Gastrocnemius medialis (tissue), 4 donors: ENCODE data around the gene CD22. TPM values are rescaled to one million over a fixed set of nuclear protein-coding genes. Genes with fewer than 3 reads are reported as not detected.

Experiments
- ATAC-seq, 2 donors: fragments of 150-250 bp; one replicate each; pipeline ENCODE4 v1.9.1; 2016
- DNase-seq, 2 donors: peaks; one replicate each; pipeline ENCODE4 v3.0.0-alpha.2; 2019
- H3K27ac ChIP-seq, 4 donors: fragments of 200-600 bp; sonication (generic); 1 replicate in 1 of 4; 2 replicates in 3 of 4; pipeline ENCODE4 v1.5.1; 2016 to 2018; ENCODE audit warnings: mild to moderate bottlenecking in 2 of 4, moderate library complexity in 1 of 4
- H3K27me3 ChIP-seq, 3 donors: fragments of 200-600 bp; sonication (generic) in 2 of 3; 1 replicate in 1 of 3; 2 replicates in 2 of 3; pipeline versions ENCODE4 v1.5.1 to v1.6.0; 2016 to 2019; ENCODE audit warnings: mild to moderate bottlenecking in 1 of 3, moderate library complexity in 1 of 3
- H3K36me3 ChIP-seq, 2 donors: fragments of 200-600 bp; sonication (generic) in 1 of 2; one replicate each; pipeline ENCODE4 v1.5.1; 2017 to 2018
- H3K4me1 ChIP-seq, 2 donors: fragments of 200-600 bp; sonication (generic) in 1 of 2; one replicate each; pipeline ENCODE4 v1.5.1; 2016 to 2017; ENCODE audit warnings: mild to moderate bottlenecking in 2 of 2
- H3K4me3 ChIP-seq, 4 donors: fragments of 200-600 bp; sonication (generic) in 3 of 4; 1 replicate in 1 of 4; 2 replicates in 3 of 4; pipeline ENCODE4 v1.5.1; 2016 to 2019; ENCODE audit warnings: mild to moderate bottlenecking in 2 of 4
- H3K9me3 ChIP-seq, 3 donors: fragments of 200-600 bp; sonication (generic) in 2 of 3; 1 replicate in 1 of 3; 2 replicates in 2 of 3; pipeline ENCODE4 v1.5.1; 2016 to 2019
- CTCF ChIP-seq, 5 experiments: fragments of 450-650 bp in 3 of 5; fragments of 200-600 bp in 2 of 5; sonication (generic) in 2 of 5; IDR thresholded peaks in 4 of 5; conservative IDR thresholded peaks in 1 of 5; 1 replicate in 4 of 5; 2 replicates in 1 of 5; pipeline ENCODE4 v1.5.1; 2016 to 2019; ENCODE audit warnings: antibody characterized with exemption in 5 of 5, mild to moderate bottlenecking in 3 of 5, moderate library complexity in 3 of 5
- POLR2A ChIP-seq, 2 donors: fragments of 450-650 bp; IDR thresholded peaks; one replicate each; pipeline ENCODE4 v1.6.1; 2017; ENCODE audit warnings: antibody characterized with exemption in 2 of 2, mild to moderate bottlenecking in 2 of 2, moderate library complexity in 2 of 2
- in situ Hi-C, 4 donors: fragments of 200-750 bp; cut with MboI; loops; one replicate each; pipeline versions ENCODE4 v1.15.0 to v1.8.0; 2017; ENCODE audit warnings: low sequenced_read_pairs in 4 of 4
- intact Hi-C: fragments of 100-400 bp; cut with DNase I; formaldehyde crosslinking; loops from one replicate; pipeline ENCODE4 v1.15.1; 2023; ENCODE audit warnings: low total_unique reads
- total RNA-seq, 4 donors: library from RNA; depleted of rRNA; stranded (reverse); fragments of >200 nt; gene quantifications; one replicate each; pipeline versions ENCODE4 v1.1.0 to v1.2.3, GENCODE V29; 2016

Gene CD22
- total RNA-seq, 4 donors from 2014 or later: 0.59 TPM; not detected in 3

GRCh38 chr19:35344511-35345031 is 15.6 kb downstream of the CD22 start:
- H3K9me3 ChIP-seq: no peaks in the 10 kb centered on the region
- ATAC-seq (no peak), DNase-seq (no peak)
- H3K4me1 ChIP-seq: no peaks in the 10 kb centered on the region
- no peak overlapping the region for H3K4me3 ChIP-seq
- no peaks in the 10 kb centered on the region for H3K27me3 ChIP-seq
- TF ChIP-seq CTCF (IDR thresholded peaks at IDR 0.05 in 4 of 5, conservative IDR thresholded peaks at IDR 0.05 in 1 of 5) (no peak), POLR2A (IDR thresholded peaks at IDR 0.05) (no peak)
- no peaks in the 10 kb centered on the region for H3K36me3 ChIP-seq
- intact Hi-C loops (no loop called here), in situ Hi-C loops (loop anchor here in 1 of 4 donors (10.0 kb wide), 1 partner anchor 150 kb away; the partner anchor contains the start of gene KRTDAP)
- H3K27ac ChIP-seq: no peak overlapping the region

GRCh38 chr19:35345671-35346111 is 16.7 kb downstream of the CD22 start:
- intact Hi-C loops: no loop called here
- no peak for ATAC-seq
- no peaks in the 10 kb centered on the region for H3K4me1 ChIP-seq
- no peaks in the 10 kb centered on the region for H3K27me3 ChIP-seq
- H3K4me3 ChIP-seq: no peak overlapping the region
- no peak for DNase-seq
- in situ Hi-C loops: loop anchor here in 1 of 4 donors (10.0 kb wide), 1 partner anchor 149 kb away; the partner anchor contains the start of gene KRTDAP
- TF ChIP-seq CTCF (IDR thresholded peaks at IDR 0.05 in 4 of 5, conservative IDR thresholded peaks at IDR 0.05 in 1 of 5) (no peak), POLR2A (IDR thresholded peaks at IDR 0.05) (no peak)
- no peaks in the 10 kb centered on the region for H3K9me3 ChIP-seq
- no peaks in the 10 kb centered on the region for H3K36me3 ChIP-seq
- H3K27ac ChIP-seq: no peak overlapping the region

- no peak overlapping the region for H3K4me3 ChIP-seq
- no peaks in the 10 kb centered on the region for H3K9me3 ChIP-seq
- no peaks in the 10 kb centered on the region for H3K36me3 ChIP-seq
- DNase-seq (no peak), ATAC-seq (no peak)
- intact Hi-C loops: no loop called here
- TF ChIP-seq POLR2A (IDR thresholded peaks at IDR 0.05) (no peak), CTCF (IDR thresholded peaks at IDR 0.05 in 4 of 5, conservative IDR thresholded peaks at IDR 0.05 in 1 of 5) (no peak)
- no peaks in the 10 kb centered on the region for H3K27me3 ChIP-seq
- H3K4me1 ChIP-seq: no peaks in the 10 kb centered on the region
- no peak overlapping the region for H3K27ac ChIP-seq
- in situ Hi-C loops: loop anchor here in 1 of 4 donors (10.0 kb wide), 1 partner anchor 148 kb away; the partner anchor contains the start of gene KRTDAP
Measured at GRCh38 chr19:35346193-35347052, 17.4 kb downstream of the CD22 start.

GRCh38 chr19:35347171-35347929 is 18.4 kb downstream of the CD22 start, which contains the start of gene FFAR1:
FFAR1 (plus strand) TSS chr19:35347902; CDS start chr19:35351552, 3,650 bp downstream.
- H3K4me3 ChIP-seq: no peak within 1 kb of the TSS
- no peaks in the 10 kb centered on the region for H3K36me3 ChIP-seq
- ATAC-seq (no peak), DNase-seq (no peak)
- H3K27me3 ChIP-seq: no peaks in the 10 kb centered on the region
- intact Hi-C loops: no loop called here
- H3K9me3 ChIP-seq: no peaks in the 10 kb centered on the region
- in situ Hi-C loops: loop anchor here in 1 of 4 donors (10.0 kb wide), 1 partner anchor 147 kb away; the partner anchor contains the start of gene KRTDAP
- H3K4me1 ChIP-seq: no peaks in the 10 kb centered on the region
- H3K27ac ChIP-seq: no peak within 1 kb of the TSS
- no peak for TF ChIP-seq POLR2A (IDR thresholded peaks at IDR 0.05)
- TF ChIP-seq CTCF (IDR thresholded peaks at IDR 0.05 in 4 of 5, conservative IDR thresholded peaks at IDR 0.05 in 1 of 5): no peak
